ENCODE results near the gene SART3.
"Not testable (repeated sequence)": the region's sequence is repeated elsewhere in the genome, so short reads cannot be mapped to it uniquely, and the experiment has no call there.

The SART3 gene

GRCh38 chr12:108485371-108485770, 75.6 kb downstream of the SART3 start:
- not testable (repeated sequence) for DNase-seq (ENCODE audit: low read depth in 3 of 3)

- no peak for DNase-seq (ENCODE audit: low read depth in 3 of 3)
Observed at GRCh38 chr12:108484845-108485244, 76.1 kb downstream of the SART3 start.

- no peak for DNase-seq (ENCODE audit: low read depth in 3 of 3)
Observed at GRCh38 chr12:108484431-108484830, 76.5 kb downstream of the SART3 start.

GRCh38 chr12:108483213-108484059, 77.5 kb downstream of the SART3 start:
- no peak for DNase-seq (ENCODE audit: low read depth in 3 of 3)

GRCh38 chr12:108482717-108483212, 78.2 kb downstream of the SART3 start:
- no peak for DNase-seq (ENCODE audit: low read depth in 3 of 3)

GRCh38 chr12:108479364-108480070, 81.5 kb downstream of the SART3 start:
- DNase-seq (ENCODE audit: low read depth in 3 of 3), result no peak

GRCh38 chr12:108478611-108479206, 82.3 kb downstream of the SART3 start:
- DNase-seq (ENCODE audit: low read depth in 3 of 3), result no peak

GRCh38 chr12:108477881-108478259, 83.1 kb downstream of the SART3 start:
- DNase-seq (ENCODE audit: low read depth in 3 of 3), result no peak

GRCh38 chr12:108477055-108477880, 83.7 kb downstream of the SART3 start:
- DNase-seq (ENCODE audit: low read depth in 3 of 3), result no peak

GRCh38 chr12:108475396-108475795, 85.6 kb downstream of the SART3 start:
- DNase-seq (ENCODE audit: low read depth in 3 of 3), result no peak

- DNase-seq (ENCODE audit: low read depth in 3 of 3), result no peak
Observed at GRCh38 chr12:108473400-108474055, 87.4 kb downstream of the SART3 start.
